Stimulated activated CD8-positive, alpha-beta memory T cell treated with anti-CD3 and anti-CD28 coated beads, Interleukin-15, amount 100 ng/mL, for 1 hour (primary cell): Measurements from ENCODE around the gene TLR2.

Experiments
- DNase-seq: peaks from one replicate; pipeline ENCODE4 v3.0.0-alpha.2; 2020; ENCODE audit warnings: low read depth

Gene TLR2, protein sequence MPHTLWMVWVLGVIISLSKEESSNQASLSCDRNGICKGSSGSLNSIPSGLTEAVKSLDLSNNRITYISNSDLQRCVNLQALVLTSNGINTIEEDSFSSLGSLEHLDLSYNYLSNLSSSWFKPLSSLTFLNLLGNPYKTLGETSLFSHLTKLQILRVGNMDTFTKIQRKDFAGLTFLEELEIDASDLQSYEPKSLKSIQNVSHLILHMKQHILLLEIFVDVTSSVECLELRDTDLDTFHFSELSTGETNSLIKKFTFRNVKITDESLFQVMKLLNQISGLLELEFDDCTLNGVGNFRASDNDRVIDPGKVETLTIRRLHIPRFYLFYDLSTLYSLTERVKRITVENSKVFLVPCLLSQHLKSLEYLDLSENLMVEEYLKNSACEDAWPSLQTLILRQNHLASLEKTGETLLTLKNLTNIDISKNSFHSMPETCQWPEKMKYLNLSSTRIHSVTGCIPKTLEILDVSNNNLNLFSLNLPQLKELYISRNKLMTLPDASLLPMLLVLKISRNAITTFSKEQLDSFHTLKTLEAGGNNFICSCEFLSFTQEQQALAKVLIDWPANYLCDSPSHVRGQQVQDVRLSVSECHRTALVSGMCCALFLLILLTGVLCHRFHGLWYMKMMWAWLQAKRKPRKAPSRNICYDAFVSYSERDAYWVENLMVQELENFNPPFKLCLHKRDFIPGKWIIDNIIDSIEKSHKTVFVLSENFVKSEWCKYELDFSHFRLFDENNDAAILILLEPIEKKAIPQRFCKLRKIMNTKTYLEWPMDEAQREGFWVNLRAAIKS

DNA sequence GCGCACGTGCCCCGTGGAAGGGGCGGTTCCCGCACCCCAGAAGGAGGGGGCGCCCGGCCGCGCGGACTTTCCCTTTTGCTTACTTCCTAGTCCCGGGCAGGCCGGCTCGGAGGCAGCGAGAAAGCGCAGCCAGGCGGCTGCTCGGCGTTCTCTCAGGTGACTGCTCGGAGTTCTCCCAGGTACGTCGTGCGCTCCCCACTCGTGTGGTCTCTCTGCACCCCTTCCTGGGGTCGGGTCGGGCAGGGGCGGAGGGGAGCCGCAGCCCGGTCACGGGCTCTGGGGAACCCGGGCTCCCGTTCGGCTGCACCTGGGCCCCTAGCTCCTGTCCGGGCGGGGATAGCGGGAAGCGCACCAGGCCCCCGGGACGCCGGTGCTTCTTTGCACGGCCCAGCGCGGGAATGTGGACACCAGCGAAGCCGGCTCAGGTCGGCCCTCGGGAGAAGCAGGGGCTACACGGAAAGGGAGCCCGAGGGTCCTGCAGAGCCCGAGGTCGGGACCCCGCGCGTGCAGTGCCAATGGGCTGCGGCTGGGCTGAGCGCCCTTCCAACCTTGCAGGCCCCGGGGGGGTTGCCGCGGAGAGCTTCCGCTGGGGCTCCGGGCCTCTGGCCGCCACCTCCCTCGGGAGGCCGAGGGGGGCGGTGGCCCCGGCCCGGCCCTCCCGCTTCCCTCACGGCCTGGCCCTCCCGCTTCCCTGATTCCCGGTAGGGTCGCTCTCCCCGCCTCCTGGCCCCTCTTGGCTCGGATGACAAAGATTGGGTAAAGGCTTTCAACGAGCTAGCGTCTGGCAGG, at the start of gene TLR2:
TLR2 (plus strand) TSS at position 99 of the 789 bp plus-strand sequence. CDS start 18,628 bp downstream, outside the sequence.
- DNase-seq: no peak

GRCh38 chr4:153634738-153635353, 49.2 kb upstream of the TLR2 start:
- DNase-seq: no peak

DNA sequence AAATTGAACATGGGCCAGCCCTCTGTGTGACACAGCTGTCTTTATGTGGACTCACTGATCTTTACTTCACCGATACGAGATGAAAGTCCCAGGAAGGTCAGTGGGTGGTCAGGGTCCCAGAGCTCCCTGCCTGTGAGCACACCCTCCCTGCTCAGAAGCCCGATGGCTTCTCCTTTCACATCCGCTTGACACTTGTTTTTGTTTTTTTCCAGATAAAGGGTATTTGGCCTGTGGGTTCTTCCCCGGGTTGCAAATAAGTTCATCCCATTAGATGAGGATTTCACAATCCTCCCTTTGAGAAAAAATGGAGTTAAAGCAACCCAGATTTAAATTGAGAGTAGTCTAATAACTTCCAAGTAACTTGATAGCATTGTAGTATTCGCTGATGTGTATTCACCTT, 48.2 kb upstream of the TLR2 start:
- DNase-seq: no peak

GRCh38 chr4:153637201-153637600, 46.9 kb upstream of the TLR2 start:
- DNase-seq: no peak

GRCh38 chr4:153638011-153638410, 46.1 kb upstream of the TLR2 start:
- no peak for DNase-seq

DNA sequence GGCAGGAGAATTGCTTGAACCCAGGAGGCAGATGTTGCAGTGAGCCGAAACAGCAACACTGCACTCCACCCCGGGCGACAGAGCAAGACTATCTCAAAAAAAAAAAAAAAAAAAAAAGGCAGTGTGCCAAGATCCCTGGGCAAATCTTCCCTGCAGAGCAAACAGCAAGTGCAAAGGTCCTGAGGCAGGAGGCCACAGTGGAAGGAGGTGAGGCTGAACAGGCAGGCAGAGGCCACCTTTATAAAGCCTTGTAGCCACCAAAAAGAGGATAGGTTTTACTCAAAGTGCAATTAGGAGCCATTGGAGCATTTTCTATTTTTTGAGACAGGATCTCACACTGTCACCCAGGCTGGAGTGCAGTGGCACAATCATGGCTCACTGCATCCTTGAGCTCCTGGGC, 45.1 kb upstream of the TLR2 start:
- no peak for DNase-seq

GRCh38 chr4:153639833-153640802, 44.0 kb upstream of the TLR2 start:
- DNase-seq: no peak

GRCh38 chr4:153641532-153641931, 42.5 kb upstream of the TLR2 start:
- no peak for DNase-seq

GRCh38 chr4:153643406-153644383, 40.4 kb upstream of the TLR2 start:
- DNase-seq: no peak

GRCh38 chr4:153645183-153645582, 38.9 kb upstream of the TLR2 start:
- DNase-seq: no peak

GRCh38 chr4:153646261-153646660, 37.8 kb upstream of the TLR2 start:
- DNase-seq: no peak

DNA sequence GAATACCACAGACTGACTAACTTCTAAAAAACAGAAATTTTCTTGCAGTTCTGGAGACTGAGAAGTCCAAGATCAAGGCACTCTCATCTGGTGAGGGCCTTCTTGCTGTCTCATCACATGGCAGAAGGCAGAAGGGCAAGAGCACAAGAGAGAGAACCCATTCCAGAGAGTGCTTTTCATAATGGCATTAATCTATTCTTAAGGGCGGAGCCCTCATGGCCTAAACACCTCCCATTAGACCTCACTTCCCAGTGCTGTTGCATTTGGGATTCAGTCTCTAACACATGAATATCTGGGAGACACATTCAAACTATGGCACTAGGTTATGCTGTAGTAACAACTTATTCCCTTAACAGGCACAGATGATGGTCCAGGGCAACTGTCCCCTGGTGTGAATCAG, 37.1 kb upstream of the TLR2 start:
- no peak for DNase-seq

GRCh38 chr4:153647975-153648374, 36.1 kb upstream of the TLR2 start:
- DNase-seq: no peak

- DNase-seq: no peak
Measured at GRCh38 chr4:153649572-153649991, 34.5 kb upstream of the TLR2 start.

- DNase-seq: no peak
Measured at GRCh38 chr4:153651116-153651515, 33.0 kb upstream of the TLR2 start.

DNA sequence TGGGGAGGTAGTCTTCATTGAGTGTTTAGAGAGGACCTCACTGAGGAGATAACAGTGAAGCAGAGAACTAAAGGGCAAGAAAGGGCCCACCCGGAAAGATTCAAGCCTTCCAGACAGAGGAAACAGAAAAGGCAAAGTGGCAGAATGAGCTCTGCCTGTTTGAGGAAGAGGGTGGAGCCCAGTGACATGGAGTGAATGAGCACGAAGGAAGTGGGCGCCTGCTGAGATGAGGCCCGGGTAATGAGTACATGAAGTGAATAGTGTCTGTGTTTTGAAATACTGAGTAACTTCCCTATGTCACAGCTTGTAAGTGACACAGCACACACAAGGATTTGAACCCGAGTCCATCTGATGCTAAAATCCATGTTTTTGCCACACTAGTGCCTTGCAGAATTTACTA, 32.5 kb upstream of the TLR2 start:
- DNase-seq: no peak

DNA sequence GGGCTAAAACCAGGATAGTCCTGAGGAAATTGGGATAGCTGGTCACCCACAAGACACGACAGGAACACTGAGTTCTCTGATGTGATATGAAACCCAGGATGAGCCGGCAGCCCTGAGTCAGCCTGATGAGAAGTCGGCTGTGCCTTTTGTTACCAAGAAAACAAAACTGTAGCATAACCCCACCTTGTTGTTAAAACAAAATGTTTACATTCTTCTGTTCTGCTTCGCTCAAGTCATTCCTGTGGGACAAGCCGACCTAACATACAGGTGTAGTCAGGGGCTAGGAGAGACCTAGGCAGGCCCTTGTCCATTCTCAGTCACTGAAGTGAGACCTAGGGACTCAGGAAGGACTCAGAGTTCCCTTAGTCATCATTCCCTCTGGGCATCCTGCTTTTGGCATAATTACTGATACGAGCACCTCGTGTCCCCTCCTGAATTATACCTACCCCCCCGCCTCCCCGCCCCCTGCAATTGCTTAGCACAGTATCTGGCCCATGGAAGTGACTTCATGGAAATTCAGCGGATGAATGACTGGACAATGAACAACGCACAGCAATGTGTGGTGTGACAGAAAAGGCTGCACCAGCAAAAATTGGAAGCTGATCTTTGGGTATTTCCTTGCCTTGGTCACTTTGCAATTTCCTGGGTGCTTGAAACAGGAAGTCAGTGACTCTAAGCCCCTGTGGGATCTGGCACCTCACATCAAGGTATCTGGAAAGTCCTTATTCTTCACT, 31.9 kb upstream of the TLR2 start:
- DNase-seq: no peak

GRCh38 chr4:153655002-153655541, 29.0 kb upstream of the TLR2 start:
- no peak for DNase-seq

GRCh38 chr4:153655928-153656327, 28.2 kb upstream of the TLR2 start:
- no peak for DNase-seq
